Effector memory CD8-positive, alpha-beta T cell (primary cell): ENCODE data around the gene SMAD3.
"Not testable (repeated sequence)": the region's sequence is repeated elsewhere in the genome, so short reads cannot be mapped to it uniquely, and the experiment has no call there.

Experiments
- ATAC-seq: fragments of 150-1000 bp; cut with Tn5 transposase; replicated peaks from 2 replicates; pipeline ENCODE4 v1.10.0; 2021; ENCODE audit warnings: mild to moderate bottlenecking, moderate library complexity
- DNase-seq, 3 experiments: peaks; one replicate each; pipeline ENCODE4 v3.0.0; 2021
- H3K27ac Mint-ChIP-seq, 2 donors: one replicate each; pipeline ENCODE4 v1.8.0; 2022; ENCODE audit warnings: mild to moderate bottlenecking in 2 of 2, mixed read lengths in 2 of 2, moderate library complexity in 2 of 2
- H3K27me3 Mint-ChIP-seq, 2 donors: one replicate each; pipeline ENCODE4 v1.8.0; 2022; ENCODE audit warnings: mixed read lengths in 2 of 2
- H3K36me3 Mint-ChIP-seq: one replicate; pipeline ENCODE4 v1.8.0; 2022; ENCODE audit warnings: mild to moderate bottlenecking, moderate library complexity, mixed read lengths; ENCODE audit not compliant: insufficient read depth
- H3K4me1 Mint-ChIP-seq, 2 donors: one replicate each; pipeline ENCODE4 v1.8.0; 2022; ENCODE audit warnings: low read depth in 2 of 2, mixed read lengths in 2 of 2
- H3K4me3 Mint-ChIP-seq, 2 donors: one replicate each; pipeline ENCODE4 v1.8.0; 2022; ENCODE audit warnings: mild to moderate bottlenecking in 2 of 2, mixed read lengths in 2 of 2, moderate library complexity in 2 of 2
- H3K9me3 Mint-ChIP-seq, 2 donors: one replicate each; pipeline ENCODE4 v1.8.0; 2022; ENCODE audit warnings: mixed read lengths in 2 of 2

Gene SMAD3

DNA sequence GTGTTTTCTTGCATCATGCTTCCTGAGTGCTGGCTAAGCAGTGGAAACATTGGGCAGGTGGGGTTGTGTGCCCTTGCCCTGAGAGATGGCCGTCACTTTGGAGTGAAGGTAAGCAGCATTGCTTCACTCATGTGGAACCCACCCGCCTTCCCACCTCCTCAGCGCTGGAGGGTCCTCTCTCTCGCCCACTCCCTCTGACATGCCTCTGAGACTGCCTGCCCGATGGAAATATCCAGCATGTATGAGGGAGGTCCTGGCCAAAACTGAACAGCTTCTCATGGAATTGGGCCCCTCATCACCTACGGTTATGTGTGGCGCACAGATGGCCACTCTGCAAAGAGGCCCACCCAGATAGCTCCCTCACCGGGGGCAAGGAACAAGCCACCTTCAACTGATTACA is 48.6 kb downstream of the SMAD3 start:
- Mint-ChIP-seq H3K27ac (peak overlapping the region; percentile 93), H3K36me3 (peaks cover 6% of the 10 kb centered on the region), H3K9me3 (peaks cover 0 to 5% of the 10 kb centered on the region in 2 donors), H3K4me1 (peaks cover 78 to 84% of the 10 kb centered on the region in 2 donors), H3K27me3 (no peaks in the 10 kb centered on the region), H3K4me3 (peak overlapping the region; percentile 48 to 66)
- ATAC-seq (no peak), DNase-seq (no peak)

DNA sequence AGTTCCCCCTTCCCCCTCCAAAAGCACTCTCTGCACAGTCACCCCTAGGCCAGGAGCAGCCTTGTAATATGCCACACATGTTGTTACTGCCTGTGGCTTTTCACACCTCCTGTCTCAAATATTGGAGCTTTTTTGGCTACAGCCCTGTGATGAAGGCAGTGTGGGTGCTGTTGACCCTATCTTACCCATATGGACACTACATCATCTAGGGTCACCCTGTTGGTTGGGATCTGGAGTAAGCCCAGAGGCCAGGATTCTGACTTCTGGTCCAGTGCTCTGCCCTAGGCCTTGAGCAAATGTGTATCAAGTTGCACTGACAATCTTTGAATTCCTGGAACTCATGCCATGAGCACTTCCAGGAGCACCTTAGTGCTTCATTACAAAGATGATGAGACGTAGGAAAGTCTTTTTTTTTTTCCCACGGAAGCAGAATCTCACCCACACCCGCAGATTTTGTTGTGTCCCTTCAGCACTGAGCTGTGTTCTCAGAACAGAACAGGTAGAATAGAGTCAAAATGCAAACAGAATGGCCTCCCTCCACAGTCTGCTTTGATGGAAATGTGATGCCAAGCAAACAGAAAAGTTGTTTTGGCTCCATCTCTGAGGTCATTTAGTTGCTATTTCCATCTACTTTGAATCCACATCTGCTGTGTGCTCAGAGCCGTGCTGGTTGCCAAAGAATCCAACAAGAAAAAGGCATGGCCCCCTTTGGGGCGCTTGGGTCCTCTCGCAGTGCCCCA is 49.6 kb downstream of the SMAD3 start:
- H3K9me3 Mint-ChIP-seq, result peaks cover 0 to 5% of the 10 kb centered on the region in 2 donors
- H3K27me3 Mint-ChIP-seq, result no peaks in the 10 kb centered on the region
- DNase-seq (no peak), ATAC-seq (peak; percentile 73)
- H3K4me3 Mint-ChIP-seq, result peak overlapping the region; percentile 53 to 66
- H3K36me3 Mint-ChIP-seq, result peaks cover 6% of the 10 kb centered on the region
- peaks cover 82% of the 10 kb centered on the region in 2 donors for H3K4me1 Mint-ChIP-seq
- peak overlapping the region; percentile 93 for H3K27ac Mint-ChIP-seq

GRCh38 chr15:67115586-67115969 is 50.2 kb downstream of the SMAD3 start:
- Mint-ChIP-seq H3K4me3 (peak overlapping the region; percentile 53 to 66), H3K4me1 (peaks cover 82% of the 10 kb centered on the region in 2 donors), H3K9me3 (peaks cover 0 to 5% of the 10 kb centered on the region in 2 donors), H3K27ac (peak overlapping the region; percentile 93), H3K36me3 (peaks cover 6% of the 10 kb centered on the region), H3K27me3 (no peaks in the 10 kb centered on the region)
- ATAC-seq (no peak), DNase-seq (no peak)

GRCh38 chr15:67116742-67117141 is 51.3 kb downstream of the SMAD3 start:
- ATAC-seq (no peak), DNase-seq (no peak)
- peaks cover 82 to 83% of the 10 kb centered on the region in 2 donors for H3K4me1 Mint-ChIP-seq
- H3K27ac Mint-ChIP-seq, result peak overlapping the region; percentile 93
- no peaks in the 10 kb centered on the region for H3K27me3 Mint-ChIP-seq
- peaks cover 3% of the 10 kb centered on the region for H3K36me3 Mint-ChIP-seq
- H3K4me3 Mint-ChIP-seq, result peak overlapping the region; percentile 53 to 66
- H3K9me3 Mint-ChIP-seq, result no peaks in the 10 kb centered on the region

DNA sequence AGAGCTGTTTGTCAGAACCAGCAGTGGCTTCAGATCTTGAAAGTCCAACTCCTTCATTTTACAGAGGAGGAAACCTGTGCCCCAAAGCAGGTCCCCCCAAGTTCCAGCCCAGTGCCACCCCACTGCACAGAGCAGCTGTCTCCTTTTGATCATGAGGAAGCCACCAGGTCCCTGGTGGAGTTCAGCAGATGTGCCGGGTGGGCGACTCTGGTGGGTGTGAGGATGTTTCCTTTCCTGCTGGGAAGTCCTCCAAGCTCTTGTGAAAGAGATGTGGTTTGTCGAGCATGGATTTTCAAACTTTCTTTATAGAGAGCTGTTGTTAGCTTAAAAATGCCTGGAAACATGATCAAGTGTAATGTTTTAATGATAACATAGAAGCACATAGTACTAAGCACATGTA is 52.0 kb downstream of the SMAD3 start:
- Mint-ChIP-seq H3K4me3 (peak overlapping the region; percentile 53 to 65), H3K27ac (peak overlapping the region; percentile 93 to 99), H3K4me1 (peaks cover 83% of the 10 kb centered on the region in 2 donors), H3K27me3 (no peaks in the 10 kb centered on the region), H3K36me3 (peaks cover 3% of the 10 kb centered on the region), H3K9me3 (no peaks in the 10 kb centered on the region)
- DNase-seq, result no peak
- ATAC-seq, result no peak

DNA sequence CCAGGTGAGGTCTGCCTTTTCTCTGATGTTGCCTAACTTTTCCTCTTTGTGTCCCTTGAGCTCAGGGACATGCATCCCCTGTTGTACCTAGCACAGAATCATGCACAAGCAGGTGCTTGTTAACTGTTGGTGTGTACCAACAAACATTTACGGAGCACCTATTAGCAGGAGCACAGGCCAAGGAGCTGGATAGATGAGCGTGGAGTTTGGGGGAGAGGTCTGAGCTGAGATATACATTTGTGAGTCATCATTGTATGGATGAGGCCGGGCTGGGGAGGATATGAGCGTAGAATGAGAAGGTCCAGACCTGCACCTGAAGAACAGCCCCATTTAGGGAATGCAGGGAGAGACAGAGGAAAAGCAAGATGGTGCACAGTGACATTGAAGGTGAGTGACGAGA is 53.4 kb downstream of the SMAD3 start:
- ATAC-seq (no peak), DNase-seq (no peak)
- Mint-ChIP-seq H3K4me3 (peak overlapping the region; percentile 53 to 65), H3K27ac (peak overlapping the region; percentile 93 to 99), H3K4me1 (peaks cover 75 to 81% of the 10 kb centered on the region in 2 donors), H3K36me3 (peaks cover 6% of the 10 kb centered on the region), H3K9me3 (no peaks in the 10 kb centered on the region), H3K27me3 (no peaks in the 10 kb centered on the region)

- peak overlapping the region; percentile 93 to 99 for H3K27ac Mint-ChIP-seq
- peaks cover 76 to 83% of the 10 kb centered on the region in 2 donors for H3K4me1 Mint-ChIP-seq
- no peaks in the 10 kb centered on the region for H3K27me3 Mint-ChIP-seq
- DNase-seq, result no peak
- H3K36me3 Mint-ChIP-seq, result peaks cover 4% of the 10 kb centered on the region
- no peaks in the 10 kb centered on the region for H3K9me3 Mint-ChIP-seq
- H3K4me3 Mint-ChIP-seq, result peak overlapping the region; percentile 64 to 65
- ATAC-seq, result no peak
Observed at GRCh38 chr15:67119238-67119846, 53.9 kb downstream of the SMAD3 start.

GRCh38 chr15:67120009-67120838 is 54.8 kb downstream of the SMAD3 start:
- Mint-ChIP-seq H3K27me3 (no peaks in the 10 kb centered on the region), H3K4me3 (peak overlapping the region; percentile 64 to 82)
- no peak for ATAC-seq

GRCh38 chr15:67120839-67121643 is 55.6 kb downstream of the SMAD3 start:
- ATAC-seq (peak; percentile 92), DNase-seq (peak; percentile 85 to 90 (median 88))
- Mint-ChIP-seq H3K36me3 (peaks cover 8% of the 10 kb centered on the region), H3K27me3 (no peaks in the 10 kb centered on the region), H3K4me3 (peak overlapping the region; percentile 64 to 82), H3K4me1 (peaks cover 67 to 79% of the 10 kb centered on the region in 2 donors), H3K9me3 (no peaks in the 10 kb centered on the region), H3K27ac (peak overlapping the region; percentile 93 to 99)

More at GRCh38 chr15:67120009-67120838, 54.8 kb downstream of the SMAD3 start:
- peak overlapping the region; percentile 93 to 99 for H3K27ac Mint-ChIP-seq
- peaks cover 8% of the 10 kb centered on the region for H3K36me3 Mint-ChIP-seq
- DNase-seq, result no peak
- H3K9me3 Mint-ChIP-seq, result no peaks in the 10 kb centered on the region
- H3K4me1 Mint-ChIP-seq, result peaks cover 69 to 82% of the 10 kb centered on the region in 2 donors

- peak overlapping the region; percentile 64 to 82 for H3K4me3 Mint-ChIP-seq
- H3K4me1 Mint-ChIP-seq, result peaks cover 63 to 78% of the 10 kb centered on the region in 2 donors
- DNase-seq, result no peak
- H3K36me3 Mint-ChIP-seq, result peaks cover 8% of the 10 kb centered on the region
- H3K27me3 Mint-ChIP-seq, result no peaks in the 10 kb centered on the region
- ATAC-seq, result no peak
- no peaks in the 10 kb centered on the region for H3K9me3 Mint-ChIP-seq
- peak overlapping the region; percentile 93 to 99 for H3K27ac Mint-ChIP-seq
Observed at GRCh38 chr15:67121644-67122605, 56.5 kb downstream of the SMAD3 start.

GRCh38 chr15:67122816-67123215 is 57.4 kb downstream of the SMAD3 start:
- peaks cover 15% of the 10 kb centered on the region for H3K36me3 Mint-ChIP-seq
- peaks cover 62 to 76% of the 10 kb centered on the region in 2 donors for H3K4me1 Mint-ChIP-seq
- peak overlapping the region; percentile 93 to 99 for H3K27ac Mint-ChIP-seq
- H3K9me3 Mint-ChIP-seq, H3K27me3 Mint-ChIP-seq, DNase-seq, ATAC-seq: not testable (repeated sequence)
- H3K4me3 Mint-ChIP-seq, result peak overlapping the region in 1 of 2 donors; percentile 18

GRCh38 chr15:67123291-67123690 is 57.9 kb downstream of the SMAD3 start:
- not testable (repeated sequence) for H3K4me3 Mint-ChIP-seq, DNase-seq, ATAC-seq, H3K9me3 Mint-ChIP-seq, H3K27me3 Mint-ChIP-seq
- H3K4me1 Mint-ChIP-seq, result peaks cover 63 to 75% of the 10 kb centered on the region in 2 donors
- H3K27ac Mint-ChIP-seq, result peak overlapping the region; percentile 93 to 99
- H3K36me3 Mint-ChIP-seq, result peaks cover 18% of the 10 kb centered on the region
